Measurements from ENCODE around the gene IFT52.
"Not testable (repeated sequence)": the region's sequence is repeated elsewhere in the genome, so short reads cannot be mapped to it uniquely, and the experiment has no call there.

IFT52 gene

DNA sequence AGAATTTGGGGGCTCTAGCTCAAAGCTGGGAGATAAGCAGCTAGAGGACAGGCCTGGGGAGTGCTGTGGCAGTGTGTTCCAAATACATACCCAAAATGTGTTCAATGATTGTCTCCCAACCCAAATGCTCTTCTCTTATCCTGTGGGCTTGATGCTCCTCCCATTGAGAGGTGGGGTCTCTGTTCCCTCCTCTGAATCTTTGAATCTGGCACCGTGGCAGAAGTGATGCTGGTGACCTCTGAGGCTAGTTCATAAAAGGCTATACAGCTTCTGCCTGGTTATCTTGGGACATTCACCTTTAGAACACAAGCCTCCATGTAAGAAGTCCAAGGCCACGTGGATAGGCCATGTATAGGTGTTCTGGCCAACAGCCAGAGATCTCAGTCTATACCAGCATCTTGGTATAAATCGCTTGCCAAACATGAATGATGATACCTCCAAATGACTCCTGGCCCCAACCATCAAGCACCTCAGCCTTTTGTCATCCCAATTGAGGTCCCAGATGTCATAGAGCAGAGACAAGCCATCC is 60.3 kb downstream of the IFT52 start:
- no peak for DNase-seq (ENCODE audit: low spot score)

DNA sequence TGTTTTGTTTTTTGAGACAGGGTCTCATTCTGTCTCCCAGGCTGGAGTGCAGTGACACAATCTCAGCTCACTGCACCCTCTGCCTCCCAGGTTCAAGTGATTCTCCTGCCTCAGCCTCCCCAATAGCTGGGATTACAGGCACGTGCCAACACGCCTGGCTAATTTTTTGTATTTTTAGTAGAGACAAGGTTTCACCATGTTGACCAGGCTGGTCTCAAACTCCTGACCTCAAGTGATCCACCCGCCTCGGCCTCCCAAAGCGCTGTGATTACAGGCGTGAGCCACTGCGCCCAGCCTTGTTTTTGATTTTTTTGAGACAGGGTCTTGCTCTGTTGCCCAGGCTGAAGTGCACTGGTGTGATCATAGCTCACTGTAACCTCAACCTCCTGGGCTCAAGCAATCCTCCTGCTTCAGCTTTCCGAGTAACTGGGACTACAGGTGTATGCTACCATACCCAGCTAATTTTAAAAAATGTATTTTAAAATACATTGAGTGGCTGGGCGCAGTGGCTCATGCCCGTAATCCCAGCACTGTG is 61.0 kb downstream of the IFT52 start:
- DNase-seq (ENCODE audit: low spot score), result not testable (repeated sequence)

DNA sequence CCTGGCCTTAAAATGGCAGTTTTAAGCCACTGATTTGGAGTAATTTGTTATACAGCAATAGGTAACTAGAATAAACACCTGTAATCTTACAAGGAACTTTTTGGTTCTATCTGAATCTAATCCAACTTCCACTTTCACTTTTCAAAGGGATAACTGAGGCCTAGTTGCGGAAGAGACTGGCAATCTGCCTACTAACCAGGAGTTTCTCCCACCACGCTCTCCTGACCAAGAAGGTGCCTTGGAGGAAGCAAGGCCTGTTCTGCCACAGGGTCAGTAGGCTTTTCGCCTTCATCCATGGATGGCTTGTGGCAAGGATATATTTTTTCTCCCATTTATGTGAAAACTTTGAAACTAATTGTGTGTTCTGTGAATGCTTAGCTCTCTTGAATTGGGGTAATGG is 63.2 kb downstream of the IFT52 start:
- DNase-seq (ENCODE audit: low spot score), result no peak

DNA sequence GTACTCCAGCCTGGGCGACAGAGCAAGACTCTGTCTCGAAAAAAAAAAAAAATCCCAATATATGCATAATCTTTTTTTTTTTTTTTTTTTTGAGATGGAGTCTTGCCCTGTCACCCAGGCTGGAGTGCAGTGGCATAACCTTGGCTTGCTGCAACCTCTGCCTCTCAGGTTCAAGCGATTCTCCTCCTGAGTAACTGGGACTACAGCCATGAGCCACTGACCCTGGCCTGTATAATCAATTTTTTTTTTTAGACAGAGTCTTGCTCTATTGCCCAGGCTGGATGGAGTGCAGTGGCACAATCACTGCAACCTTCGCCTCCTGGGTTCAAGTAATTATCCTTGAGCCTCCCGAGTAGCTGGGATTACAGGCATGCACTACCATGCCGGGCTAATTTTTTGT is 64.4 kb downstream of the IFT52 start:
- DNase-seq (ENCODE audit: low spot score), result not testable (repeated sequence)

DNA sequence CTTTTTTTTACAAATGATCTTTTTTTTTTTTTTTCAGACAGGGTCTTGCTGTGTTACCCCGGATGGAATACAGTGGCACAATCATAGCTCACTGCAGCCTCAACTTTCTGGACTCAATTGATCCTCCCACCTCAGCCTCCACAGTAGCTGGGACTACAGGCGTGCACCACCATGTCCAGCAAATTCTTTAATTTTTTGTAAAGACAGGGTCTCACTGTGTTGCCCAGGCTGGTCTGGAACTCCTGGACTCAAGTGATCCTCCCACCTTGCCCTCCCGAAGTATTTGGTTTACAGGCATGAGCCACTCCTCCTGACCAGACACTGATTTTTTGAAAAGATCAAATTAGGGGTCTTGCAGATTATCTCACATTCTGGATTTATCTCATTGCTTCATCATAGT is 65.2 kb downstream of the IFT52 start:
- DNase-seq (ENCODE audit: low spot score), result no peak

DNA sequence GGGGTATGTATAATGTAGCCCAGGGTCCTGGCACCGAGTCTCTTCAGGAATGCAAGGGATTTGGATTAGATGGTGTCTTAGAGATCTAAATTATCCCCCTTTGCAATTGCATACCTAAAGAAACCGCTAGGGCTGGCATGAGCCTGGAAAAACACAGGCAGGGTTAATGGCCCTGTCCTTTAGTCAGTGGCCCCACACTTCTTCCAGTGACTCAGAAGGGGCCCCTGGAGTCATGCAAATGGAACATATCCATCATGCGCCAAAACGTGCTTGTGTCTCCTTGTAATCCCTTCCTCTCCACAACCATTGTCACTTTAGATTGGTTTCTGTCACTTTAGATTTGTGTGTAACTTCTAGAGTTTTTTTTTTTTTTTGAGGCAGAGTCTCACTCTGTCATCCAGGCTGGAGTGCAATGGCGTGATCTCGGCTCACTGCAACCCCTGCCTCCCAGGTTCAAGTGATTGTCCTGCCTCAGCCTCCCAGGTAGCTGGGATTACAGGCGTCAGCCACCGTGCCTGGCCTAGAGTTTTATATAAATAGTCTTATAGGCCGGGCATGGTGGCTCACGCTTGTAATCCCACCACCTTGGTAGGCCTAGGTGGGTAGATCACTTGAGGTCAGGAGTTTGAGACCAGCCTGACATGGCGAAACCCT is 67.5 kb downstream of the IFT52 start:
- DNase-seq (ENCODE audit: low spot score), result no peak

DNA sequence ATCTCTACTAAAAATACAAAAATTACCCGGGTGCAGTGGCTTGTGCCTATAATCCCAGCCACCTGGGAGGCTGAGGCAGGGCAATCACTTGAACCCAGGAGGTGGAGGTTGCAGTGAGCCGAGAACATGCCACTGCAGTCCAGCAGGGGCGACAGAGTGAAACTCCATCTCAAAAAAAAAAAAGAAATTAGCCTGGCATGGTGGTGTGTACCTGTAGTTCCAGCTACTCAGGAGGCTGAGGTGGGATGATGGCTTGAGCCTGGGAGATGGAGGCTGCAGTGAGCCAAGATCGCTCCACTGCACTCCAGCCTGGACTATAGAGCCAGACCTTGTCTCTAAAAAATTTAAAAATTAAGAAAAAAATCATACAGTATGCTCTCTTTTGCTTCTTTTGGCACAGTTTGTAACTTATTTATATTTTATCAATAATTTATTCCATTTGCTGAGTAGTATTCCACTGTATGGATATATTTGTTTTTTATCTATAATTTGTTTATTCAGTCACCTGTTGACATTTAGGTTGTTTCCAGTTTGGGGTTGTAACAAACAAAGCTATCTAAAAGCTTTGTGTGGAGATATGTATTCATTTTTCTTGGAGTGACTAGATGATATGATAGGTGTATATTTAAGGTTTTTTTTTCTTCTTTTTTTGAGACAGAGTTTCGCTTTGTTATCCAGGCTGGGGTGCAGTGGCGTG is 68.1 kb downstream of the IFT52 start:
- no peak for DNase-seq (ENCODE audit: low spot score)

DNA sequence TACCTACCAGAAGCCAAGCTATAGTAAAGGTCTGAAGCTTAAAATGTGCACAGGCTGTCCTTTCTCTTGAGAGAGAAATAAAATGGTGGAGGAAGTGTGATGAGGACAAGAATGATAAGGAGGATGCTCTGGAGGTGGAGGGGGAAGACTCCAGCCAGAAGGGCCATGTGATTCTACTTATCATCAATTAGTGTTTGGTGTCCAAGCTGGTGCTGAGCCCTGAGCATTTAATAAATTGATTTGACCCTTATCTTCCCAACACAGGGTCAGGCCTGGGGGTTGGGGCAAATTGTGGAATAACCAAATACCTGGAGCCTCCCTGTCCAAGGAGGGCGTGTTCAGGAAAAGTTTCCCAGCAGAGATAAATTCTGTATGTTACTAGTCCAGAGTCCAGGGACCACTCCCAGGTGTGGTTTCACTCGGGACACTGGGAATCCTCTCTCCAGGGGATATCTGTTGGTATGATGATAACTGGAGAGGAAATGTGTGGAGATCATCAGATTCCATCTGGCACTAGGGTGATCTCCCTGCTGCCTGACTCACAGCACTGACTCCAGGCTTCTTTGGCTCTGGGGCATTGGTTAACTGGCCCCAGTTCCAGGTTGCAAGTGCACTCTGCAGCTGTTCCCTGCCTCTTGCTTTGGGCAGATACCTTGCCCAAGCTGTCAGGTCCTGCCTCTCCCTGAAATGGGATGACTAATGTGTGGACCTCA is 72.4 kb downstream of the IFT52 start:
- DNase-seq (ENCODE audit: low spot score), result no peak

DNA sequence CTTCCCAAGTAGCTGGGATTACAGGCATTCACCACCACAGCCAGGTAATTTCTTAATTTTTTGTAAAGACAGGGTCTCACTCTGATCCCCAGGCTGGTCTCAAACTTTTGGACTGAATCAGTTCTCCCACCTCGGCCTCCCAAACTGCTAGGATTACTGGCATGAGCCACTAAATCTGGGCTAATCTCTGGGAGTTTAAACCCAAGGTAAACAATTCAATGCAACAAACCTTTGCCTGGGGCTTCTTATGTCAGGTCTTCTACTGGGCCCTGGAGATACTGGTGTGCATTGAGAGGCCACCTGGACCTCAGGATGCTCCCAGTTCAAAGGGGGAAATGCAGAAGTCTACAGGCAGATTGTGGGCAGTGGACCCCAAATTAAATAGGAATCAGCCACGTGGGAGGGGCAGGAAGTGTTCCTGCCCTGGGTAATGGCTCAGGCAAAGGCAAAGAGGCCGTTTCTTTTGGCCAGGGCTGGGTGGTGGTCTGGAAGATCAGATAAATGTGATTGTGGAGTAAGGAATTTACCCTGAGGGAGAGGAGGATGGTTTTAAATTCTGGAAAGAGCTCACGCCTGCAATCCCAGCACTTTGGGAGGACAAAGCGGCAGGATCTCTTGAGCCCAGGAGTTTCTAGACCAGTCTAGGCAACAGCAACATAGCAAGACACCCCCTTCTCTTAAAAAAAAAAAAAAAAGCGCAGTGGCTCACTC is 74.9 kb downstream of the IFT52 start:
- DNase-seq (ENCODE audit: low spot score), result no peak

DNA sequence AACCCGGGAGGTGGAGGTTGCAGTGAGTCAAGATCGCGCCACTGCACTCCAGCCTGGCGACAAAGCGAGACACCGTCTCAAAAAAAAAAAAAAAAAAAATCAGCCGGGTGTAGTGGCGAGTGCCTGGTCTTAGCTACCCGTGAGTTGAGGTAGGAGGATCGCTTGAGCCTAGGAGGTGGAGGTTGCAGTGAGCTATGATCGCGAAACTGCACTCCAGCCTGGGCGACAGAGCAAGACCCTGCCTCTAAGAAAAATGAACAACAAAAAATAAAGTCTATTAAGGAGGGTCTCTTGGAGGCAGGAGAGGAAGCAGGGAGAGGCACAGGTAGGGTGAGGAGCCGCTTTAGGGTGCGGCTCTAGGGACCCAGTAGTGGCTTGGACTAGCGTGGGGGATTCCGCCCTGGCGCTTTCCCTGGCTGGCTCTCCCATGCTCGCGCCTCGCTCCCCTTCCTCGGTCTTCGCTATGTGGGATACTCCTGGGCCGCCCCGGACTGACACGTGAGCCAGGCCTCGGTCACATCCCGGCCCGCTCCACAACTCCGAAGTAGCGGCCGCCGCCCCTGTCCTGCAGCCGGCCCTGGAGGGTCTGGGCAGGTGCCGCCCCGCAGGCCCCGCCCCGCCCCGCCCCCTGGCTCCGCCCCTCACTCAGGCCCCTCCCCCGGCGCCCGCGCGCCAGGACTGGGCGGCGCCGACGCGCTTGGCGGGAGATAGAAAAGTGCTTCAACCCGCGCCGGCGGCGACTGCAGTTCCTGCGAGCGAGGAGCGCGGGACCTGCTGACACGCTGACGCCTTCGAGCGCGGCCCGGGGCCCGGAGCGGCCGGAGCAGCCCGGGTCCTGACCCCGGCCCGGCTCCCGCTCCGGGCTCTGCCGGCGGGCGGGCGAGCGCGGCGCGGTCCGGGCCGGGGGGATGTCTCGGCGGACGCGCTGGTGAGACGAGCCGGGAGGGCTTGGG is 75.9 kb downstream of the IFT52 start, which contains the start of gene MYBL2:
TSS of gene MYBL2 (plus strand) at position 739 of the 953 bp plus-strand sequence. CDS start at position 909, 170 bp downstream.
- DNase-seq (ENCODE audit: low spot score), result peak; percentile 62

DNA sequence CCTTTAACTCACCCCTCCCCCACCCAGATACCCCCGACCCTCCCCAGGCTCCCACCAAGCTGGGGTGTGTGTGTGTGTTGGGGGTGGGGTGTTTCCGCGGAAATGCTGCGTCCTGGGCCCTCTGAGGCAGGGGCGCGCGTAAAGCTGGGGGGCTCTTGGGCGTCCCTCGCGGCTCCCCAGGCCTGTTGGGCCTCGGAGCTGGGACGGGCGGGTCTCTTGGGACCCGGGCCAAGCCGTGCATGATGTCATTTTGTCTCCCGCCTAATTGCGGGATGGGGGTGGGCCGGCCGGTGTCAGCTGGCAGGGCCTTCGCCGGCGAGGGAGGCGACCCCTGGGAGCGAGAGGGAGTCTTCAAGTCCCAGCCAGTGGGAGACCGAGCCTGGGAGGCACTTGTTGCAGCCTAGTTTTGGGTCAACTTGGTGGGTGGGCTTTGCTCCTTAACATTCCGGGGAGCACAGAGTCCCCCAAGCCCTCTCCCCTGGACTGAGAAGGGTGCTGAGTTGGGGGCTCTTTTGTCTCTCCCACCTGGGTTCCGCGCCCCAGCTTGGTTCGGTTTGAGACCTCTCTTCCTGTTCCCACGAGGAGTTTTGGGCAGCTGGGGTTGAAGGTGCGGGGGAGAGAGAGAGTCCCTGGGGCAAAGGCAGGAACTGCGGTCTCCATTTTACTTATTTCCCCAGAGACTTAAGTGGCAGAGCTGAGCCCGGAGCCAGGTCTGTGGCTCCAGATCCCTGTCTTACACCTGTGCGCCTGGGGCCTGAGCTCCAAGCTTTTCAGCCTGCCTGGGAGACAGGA is 76.8 kb downstream of the IFT52 start:
- DNase-seq (ENCODE audit: low spot score), result no peak

DNA sequence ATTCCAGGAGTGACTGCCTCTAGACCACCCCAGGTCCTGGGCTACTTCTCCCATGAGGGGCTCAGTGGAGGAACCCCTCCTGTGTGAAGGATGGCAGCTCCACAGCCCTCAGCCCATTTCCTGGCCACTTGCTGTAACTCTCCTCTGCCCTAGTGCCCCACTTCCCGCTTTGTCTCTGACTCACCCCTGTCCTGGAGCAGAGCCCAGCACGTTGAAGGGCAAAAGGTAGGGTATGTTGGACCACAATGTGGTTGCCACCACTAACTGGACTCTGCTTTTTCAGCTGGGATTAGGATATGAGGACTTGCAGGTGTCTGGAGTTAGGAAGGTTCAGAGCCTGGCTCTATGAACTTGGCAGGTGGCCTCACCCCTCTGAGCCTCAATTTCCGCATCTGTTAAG is 78.6 kb downstream of the IFT52 start:
- no peak for DNase-seq (ENCODE audit: low spot score)

DNA sequence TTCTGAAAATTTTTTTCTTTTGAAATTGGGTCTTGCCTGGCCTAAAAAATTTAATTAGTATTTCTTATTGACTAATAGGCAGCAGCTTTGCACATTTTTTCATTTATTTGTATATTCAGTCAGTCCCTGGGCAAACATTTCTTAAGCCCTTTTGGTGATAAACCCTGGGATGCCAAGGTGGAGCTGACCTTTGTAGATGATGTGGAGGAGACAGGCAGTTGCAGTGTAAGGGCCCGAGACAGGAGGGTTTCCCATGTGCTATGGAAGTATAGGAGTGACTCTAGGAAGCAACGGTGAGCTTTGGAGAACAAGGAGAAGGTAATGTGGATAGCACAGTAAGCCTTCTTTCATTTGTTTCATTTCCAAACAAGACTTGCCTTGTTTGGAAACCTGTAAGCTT is 79.7 kb downstream of the IFT52 start:
- DNase-seq (ENCODE audit: low spot score), result no peak

DNA sequence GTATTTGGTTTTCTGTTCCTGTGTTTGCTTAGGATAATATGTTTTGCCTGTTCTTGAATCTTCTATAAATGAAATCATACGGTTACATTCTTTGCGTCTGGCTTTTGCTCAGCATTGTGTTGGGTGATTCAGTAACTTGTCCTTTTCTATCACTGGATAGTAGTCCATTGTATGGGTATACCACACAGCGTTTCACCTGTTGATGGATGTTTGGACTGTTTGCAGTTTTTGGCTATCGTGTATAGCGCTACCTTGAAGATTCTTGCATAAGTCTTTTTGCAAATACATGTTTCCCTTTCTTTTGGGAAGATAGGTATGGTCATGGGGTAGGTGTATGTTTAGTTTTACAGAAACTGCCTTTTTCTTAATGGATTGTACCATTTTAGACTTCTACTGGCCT is 85.6 kb downstream of the IFT52 start:
- DNase-seq (ENCODE audit: low spot score), result no peak

DNA sequence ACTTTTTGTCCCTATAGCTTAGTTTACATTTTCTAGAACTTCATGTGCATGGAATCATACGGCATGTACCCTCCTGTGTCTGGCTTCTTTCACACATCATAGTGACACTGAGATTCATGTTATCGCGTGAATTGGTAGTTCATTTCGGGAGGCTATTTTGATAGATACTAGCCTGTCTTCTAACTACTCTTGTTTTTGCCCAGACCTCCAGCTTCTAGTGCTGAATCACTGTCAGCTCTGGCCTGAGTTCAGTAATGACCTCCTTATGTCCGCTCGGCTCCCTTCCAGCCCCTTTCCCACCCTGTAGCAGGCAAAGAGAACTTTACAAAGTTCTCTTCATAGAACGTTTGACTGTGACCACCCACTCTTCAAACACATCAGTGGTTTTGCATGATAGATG is 90.2 kb downstream of the IFT52 start:
- DNase-seq (ENCODE audit: low spot score), result no peak

DNA sequence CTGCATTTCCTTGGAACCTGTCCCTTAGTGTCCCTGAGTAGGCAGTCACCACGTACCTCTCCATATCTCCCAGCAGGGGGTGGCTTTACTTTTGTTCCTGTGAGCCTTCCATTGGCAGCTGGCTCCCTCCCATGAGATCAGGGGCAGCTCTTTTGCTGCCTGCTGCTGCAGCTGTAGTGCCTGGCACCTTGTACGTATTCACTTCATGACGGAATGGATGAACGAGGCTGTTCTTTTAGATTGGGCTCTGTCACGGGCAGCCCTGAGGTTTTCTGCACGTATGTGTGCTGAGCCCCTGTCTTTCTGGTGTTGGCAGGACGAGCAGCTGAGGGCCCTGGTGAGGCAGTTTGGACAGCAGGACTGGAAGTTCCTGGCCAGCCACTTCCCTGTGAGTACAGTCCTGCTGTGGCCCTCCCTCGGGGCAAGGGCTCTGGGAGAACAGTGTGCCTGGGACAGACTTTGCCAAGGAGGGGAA is 90.8 kb downstream of the IFT52 start:
- DNase-seq (ENCODE audit: low spot score), result no peak

DNA sequence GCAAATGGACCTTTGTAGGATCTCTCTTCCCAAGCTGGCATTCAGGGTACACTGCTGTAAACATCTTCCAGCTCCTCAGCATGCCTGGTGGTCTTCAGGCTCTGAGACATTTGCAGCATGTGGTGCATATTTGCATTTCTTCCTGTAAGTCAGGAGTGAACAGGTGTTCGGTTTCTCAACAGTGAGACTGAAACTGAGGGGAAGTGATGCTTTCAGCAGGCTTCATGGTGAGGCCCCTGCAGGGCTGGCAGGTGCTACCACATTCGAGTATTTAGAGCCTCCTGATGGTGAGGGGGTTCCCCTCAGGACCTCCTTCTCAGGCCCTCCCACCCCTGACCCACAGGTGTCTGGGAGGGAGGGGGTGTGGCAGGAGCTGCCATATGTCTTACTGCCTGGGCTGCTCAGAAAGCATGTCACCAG is 91.3 kb downstream of the IFT52 start:
- DNase-seq (ENCODE audit: low spot score), result no peak

DNA sequence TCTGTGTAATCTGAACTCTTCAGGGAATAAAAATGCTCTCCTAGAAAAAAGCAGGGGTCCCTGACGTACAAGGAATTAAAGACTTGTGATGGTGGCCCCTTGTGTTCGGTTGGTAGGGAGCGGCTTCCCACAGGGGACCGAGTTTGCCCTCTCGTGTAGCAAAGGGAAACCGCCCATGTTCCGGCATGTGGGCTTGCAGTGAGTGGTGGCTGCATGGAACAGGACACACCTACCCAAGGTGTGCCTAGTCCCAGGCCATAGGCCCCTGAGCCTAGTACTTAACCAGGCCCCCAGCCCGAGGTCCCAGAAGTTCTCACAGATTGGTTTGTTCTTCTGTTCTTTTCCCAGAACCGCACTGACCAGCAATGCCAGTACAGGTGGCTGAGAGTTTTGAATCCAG is 91.7 kb downstream of the IFT52 start:
- DNase-seq (ENCODE audit: low spot score), result no peak

DNA sequence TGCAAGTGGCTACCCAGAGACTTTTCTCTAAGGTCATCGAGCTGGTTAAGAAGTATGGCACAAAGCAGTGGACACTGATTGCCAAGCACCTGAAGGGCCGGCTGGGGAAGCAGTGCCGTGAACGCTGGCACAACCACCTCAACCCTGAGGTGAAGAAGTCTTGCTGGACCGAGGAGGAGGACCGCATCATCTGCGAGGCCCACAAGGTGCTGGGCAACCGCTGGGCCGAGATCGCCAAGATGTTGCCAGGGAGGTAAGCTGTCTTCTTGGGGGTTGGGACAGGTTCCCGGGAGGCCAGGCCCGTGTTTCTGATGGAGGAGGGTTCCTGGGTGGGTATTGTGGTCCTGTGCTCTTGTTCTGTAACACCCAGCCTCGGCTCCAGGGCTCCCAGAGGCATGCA is 96.1 kb downstream of the IFT52 start:
- DNase-seq (ENCODE audit: low spot score), result no peak

DNA sequence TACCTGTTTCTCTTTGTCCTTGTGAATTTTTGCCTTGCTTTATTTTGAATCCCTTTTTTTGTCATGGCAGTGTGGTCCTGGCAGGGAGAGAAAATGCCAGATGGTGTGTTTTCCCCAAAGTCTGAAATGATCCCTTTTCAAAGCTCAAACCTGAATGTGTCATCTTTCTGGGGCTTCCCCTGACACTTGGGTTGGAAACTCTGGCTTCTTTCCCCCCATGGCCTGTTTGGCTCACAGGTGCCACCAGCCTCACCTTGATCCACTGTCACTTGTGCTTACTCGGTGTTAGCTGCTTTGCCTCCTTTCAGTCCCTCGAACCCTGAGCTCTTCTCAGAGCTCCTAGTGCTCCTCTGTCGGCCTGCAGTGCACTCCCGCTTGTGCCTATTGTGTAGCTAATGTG is 98.4 kb downstream of the IFT52 start:
- no peak for DNase-seq (ENCODE audit: low spot score)
